Peyer's patch (tissue), 4 donors: ENCODE measurements around the gene TAF1. TPM values are rescaled to one million over a fixed set of nuclear protein-coding genes. Genes with fewer than 3 reads are reported as not detected.
"Not testable (repeated sequence)": the region's sequence is repeated elsewhere in the genome, so short reads cannot be mapped to it uniquely, and the experiment has no call there.

Source experiments
- DNase-seq, 3 donors: peaks; one replicate each; pipeline ENCODE4 v3.0.0-alpha.2; 2017 to 2019
- H3K27ac ChIP-seq, 4 donors: fragments of 200-600 bp; sonication (generic); one replicate each; pipeline ENCODE4 v1.5.1; 2016 to 2019
- H3K27me3 ChIP-seq, 2 donors: fragments of 200-600 bp; sonication (generic); one replicate each; pipeline ENCODE4 v1.5.1; 2019
- H3K36me3 ChIP-seq, 3 donors: fragments of 200-600 bp; sonication (generic); one replicate each; pipeline ENCODE4 v1.5.1; 2016 to 2019
- H3K4me1 ChIP-seq, 4 donors: fragments of 200-600 bp; sonication (generic); one replicate each; pipeline ENCODE4 v1.5.1; 2016 to 2019
- H3K4me3 ChIP-seq, 4 donors: fragments of 200-600 bp; sonication (generic); 1 replicate in 3 of 4; 2 replicates in 1 of 4; pipeline ENCODE4 v1.5.1; 2016 to 2019; ENCODE audit warnings: mild to moderate bottlenecking in 1 of 4
- H3K9me3 ChIP-seq, 4 donors: fragments of 200-600 bp; sonication (generic); one replicate each; pipeline ENCODE4 v1.5.1; 2016 to 2019; ENCODE audit warnings: mild to moderate bottlenecking in 1 of 4
- POLR2A ChIP-seq, 2 donors: fragments of 450-650 bp; IDR thresholded peaks; one replicate each; pipeline ENCODE4 v1.5.1; 2017; ENCODE audit warnings: antibody characterized with exemption in 2 of 2, mild to moderate bottlenecking in 2 of 2, moderate library complexity in 2 of 2
- small RNA-seq, 2 donors: library from RNA; depleted of rRNA; stranded (forward); fragments of <200 nt; gene quantifications; one replicate each; pipeline ENCODE3, GENCODE V24; 2016
- total RNA-seq, 4 donors: library from RNA; depleted of rRNA; stranded (reverse); fragments of >200 nt; gene quantifications; one replicate each; pipeline ENCODE4 v1.1.0, GENCODE V29; 2016
- TF ChIP-seq, protein P1 (sequence below), 6 experiments: fragments of 450-650 bp in 4 of 6; fragments of 200-600 bp in 2 of 6; sonication (generic) in 1 of 6; IDR thresholded peaks; one replicate each; pipeline ENCODE4 v1.5.1; 2017 to 2019; ENCODE audit warnings: antibody characterized with exemption in 6 of 6, mild to moderate bottlenecking in 3 of 6, moderate library complexity in 1 of 6

The TAF1 gene
- total RNA-seq, 4 donors from 2014 or later = 47.8 to 301 (median 80.0) TPM

DNA sequence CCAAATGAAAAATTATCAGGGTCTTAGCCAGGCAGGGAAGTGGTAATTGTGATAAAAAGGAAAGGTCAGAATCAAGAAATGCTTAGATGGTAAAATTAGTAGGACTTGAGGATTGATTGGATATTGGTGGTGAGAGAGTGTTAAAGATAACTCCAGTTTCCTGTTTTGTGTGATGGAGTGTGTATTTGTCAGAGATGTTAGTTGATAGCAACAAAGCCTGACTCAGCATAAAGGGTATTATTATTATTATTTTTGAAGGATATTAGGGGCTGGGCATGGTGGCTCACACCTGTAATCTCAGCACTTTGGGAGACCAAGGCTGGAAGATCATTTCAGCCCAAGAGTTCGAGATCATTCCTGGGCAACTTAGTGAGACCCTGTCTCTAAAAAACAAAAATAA is 143.1 kb downstream of the TAF1 start:
- no peak for DNase-seq
- Histone ChIP-seq H3K4me3 (no peak overlapping the region), H3K4me1 (no peaks in the 10 kb centered on the region), H3K27me3 (no peaks in the 10 kb centered on the region), H3K9me3 (no peaks in the 10 kb centered on the region), H3K27ac (no peak overlapping the region), H3K36me3 (no peaks in the 10 kb centered on the region)
- no peak for TF ChIP-seq POLR2A (IDR thresholded peaks at IDR 0.05)
- TF ChIP-seq, protein P1, sequence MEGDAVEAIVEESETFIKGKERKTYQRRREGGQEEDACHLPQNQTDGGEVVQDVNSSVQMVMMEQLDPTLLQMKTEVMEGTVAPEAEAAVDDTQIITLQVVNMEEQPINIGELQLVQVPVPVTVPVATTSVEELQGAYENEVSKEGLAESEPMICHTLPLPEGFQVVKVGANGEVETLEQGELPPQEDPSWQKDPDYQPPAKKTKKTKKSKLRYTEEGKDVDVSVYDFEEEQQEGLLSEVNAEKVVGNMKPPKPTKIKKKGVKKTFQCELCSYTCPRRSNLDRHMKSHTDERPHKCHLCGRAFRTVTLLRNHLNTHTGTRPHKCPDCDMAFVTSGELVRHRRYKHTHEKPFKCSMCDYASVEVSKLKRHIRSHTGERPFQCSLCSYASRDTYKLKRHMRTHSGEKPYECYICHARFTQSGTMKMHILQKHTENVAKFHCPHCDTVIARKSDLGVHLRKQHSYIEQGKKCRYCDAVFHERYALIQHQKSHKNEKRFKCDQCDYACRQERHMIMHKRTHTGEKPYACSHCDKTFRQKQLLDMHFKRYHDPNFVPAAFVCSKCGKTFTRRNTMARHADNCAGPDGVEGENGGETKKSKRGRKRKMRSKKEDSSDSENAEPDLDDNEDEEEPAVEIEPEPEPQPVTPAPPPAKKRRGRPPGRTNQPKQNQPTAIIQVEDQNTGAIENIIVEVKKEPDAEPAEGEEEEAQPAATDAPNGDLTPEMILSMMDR (IDR thresholded peaks at IDR 0.05) = no peak

DNA sequence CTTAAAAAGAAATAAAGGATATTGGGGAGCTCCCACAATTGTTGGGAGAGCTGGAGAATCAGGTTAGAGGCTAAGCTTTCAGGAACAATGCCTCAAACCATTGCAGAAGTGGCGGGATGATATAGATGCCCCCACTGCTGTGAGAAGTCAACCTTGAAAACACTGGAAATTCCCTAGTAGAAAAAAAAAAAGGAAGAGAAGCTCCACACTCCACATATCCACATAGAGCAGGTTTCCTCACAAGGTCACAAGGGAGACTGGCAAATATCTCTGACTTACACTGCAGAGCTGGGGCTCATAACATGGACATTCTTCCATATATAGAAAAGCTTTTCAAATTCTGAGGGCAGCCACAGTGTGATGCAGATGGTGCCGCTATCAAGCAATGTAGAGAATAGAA is 144.0 kb downstream of the TAF1 start:
- no peak for DNase-seq
- TF ChIP-seq POLR2A (IDR thresholded peaks at IDR 0.05) = no peak
- TF ChIP-seq, protein P1 (IDR thresholded peaks at IDR 0.05) = no peak

DNA sequence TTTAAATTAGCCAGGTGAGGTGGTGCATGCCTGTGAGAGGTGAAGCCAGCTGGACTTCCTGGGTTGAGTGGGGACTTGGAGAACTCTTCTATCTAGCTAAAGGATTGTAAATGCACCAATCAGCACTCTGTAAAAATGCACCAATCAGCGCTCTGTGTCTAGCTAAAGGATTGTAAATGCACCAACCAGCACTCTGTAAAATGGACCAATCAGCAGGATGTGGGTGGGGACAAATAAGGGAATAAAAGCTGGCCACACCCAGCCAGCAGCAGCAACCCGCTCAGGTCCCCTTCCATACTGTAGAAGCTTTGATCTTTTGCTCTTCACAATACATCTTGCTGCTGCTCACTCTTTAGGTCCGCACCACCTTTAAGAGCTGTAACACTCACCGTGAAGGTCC is 147.6 kb downstream of the TAF1 start:
- not testable (repeated sequence) for H3K9me3 ChIP-seq, H3K4me1 ChIP-seq, H3K36me3 ChIP-seq, H3K27me3 ChIP-seq, DNase-seq, H3K4me3 ChIP-seq, H3K27ac ChIP-seq

More for the DNA sequence above, 144.0 kb downstream of the TAF1 start:
- H3K27ac ChIP-seq = no peak overlapping the region
- no peak overlapping the region for H3K4me3 ChIP-seq
- H3K9me3 ChIP-seq = no peaks in the 10 kb centered on the region
- no peaks in the 10 kb centered on the region for H3K27me3 ChIP-seq
- no peaks in the 10 kb centered on the region for H3K36me3 ChIP-seq
- no peaks in the 10 kb centered on the region for H3K4me1 ChIP-seq

DNA sequence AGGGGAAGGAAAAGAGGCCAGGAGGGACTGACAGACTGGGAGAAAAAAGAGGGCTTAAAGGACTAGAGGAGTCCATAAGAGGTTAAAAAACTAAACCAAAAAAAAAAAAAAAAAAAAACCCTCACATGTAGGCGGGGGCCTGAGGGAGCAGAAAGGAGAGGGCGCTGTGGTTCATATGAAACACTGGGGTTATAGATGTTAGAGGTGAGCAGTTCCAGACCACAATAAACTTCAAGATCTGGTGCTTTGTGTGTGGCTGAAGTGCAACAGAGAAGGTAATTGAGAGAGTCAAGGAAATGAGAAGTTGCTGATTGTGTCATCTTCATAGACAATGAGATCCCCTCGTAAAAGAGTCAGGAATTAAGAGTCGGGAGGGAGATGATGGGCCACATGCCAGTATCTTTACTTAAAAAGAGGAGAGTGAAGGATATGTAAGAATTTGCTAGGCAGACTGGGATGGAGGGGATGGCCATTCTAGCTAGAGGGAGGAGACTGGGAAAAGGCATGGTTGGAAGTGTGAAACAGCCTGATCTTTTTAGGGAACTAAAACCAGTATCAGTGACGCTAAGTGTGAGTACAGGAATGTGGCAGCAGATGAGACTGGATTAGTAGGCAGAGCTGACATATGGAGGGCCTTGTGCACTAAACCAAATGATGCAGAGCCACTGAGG is 148.3 kb downstream of the TAF1 start:
- H3K27ac ChIP-seq = no peak overlapping the region
- H3K9me3 ChIP-seq = no peaks in the 10 kb centered on the region
- peak in 1 of 3 donors; percentile 51 for DNase-seq
- H3K27me3 ChIP-seq = no peaks in the 10 kb centered on the region
- H3K4me1 ChIP-seq = no peaks in the 10 kb centered on the region
- TF ChIP-seq POLR2A (IDR thresholded peaks at IDR 0.05) = no peak
- TF ChIP-seq, protein P1 (IDR thresholded peaks at IDR 0.05) = no peak
- H3K4me3 ChIP-seq = no peak overlapping the region
- H3K36me3 ChIP-seq = no peaks in the 10 kb centered on the region

DNA sequence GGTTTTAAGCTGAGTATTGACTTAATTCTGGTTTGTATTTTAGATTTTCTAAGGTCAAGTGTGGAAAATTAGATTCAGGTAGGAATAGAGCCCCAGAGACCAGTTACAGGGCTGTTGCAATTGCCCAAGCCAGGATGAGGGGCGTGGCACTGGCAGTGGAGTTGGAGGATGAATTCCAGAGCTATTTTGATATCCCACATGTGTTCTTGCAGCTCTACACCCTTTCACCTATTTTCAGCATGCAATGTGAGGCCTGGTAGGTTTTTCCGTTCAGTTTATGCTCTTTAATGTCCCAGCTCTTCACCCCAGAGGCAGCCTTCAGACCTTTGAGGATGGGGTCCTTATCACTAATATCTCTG is 148.9 kb downstream of the TAF1 start:
- no peak for DNase-seq

More for the DNA sequence above, 148.9 kb downstream of the TAF1 start:
- Histone ChIP-seq H3K4me1 (no peaks in the 10 kb centered on the region), H3K36me3 (no peaks in the 10 kb centered on the region), H3K4me3 (no peak overlapping the region), H3K27ac (no peak overlapping the region), H3K27me3 (no peaks in the 10 kb centered on the region), H3K9me3 (no peaks in the 10 kb centered on the region)
- TF ChIP-seq, protein P1 (IDR thresholded peaks at IDR 0.05) = no peak
- TF ChIP-seq POLR2A (IDR thresholded peaks at IDR 0.05) = no peak

Small RNAs within 50 kb of the gene (small RNA-seq; reads per million reads assigned to genes)
- 0 reads per million in 2 donors for gene AL590762.4
- 0 reads per million in 2 donors for gene RF00019

Other genes with a start within 250 kb of the TAF1 start
- gene MED12, start 247.8 kb upstream of the TAF1 start, total RNA-seq = 10 to 100 TPM; 38.5 to 87.0 (median 67.5) TPM
- gene NLGN3, start 221.5 kb upstream of the TAF1 start, total RNA-seq = 1 to 10 TPM in 2 of 4 donors, not detected in 2; 1.1 to 1.6 TPM
- gene GJB1, start 143.1 kb upstream of the TAF1 start, total RNA-seq = 10 to 100 TPM in 3 of 4 donors, 1 to 10 TPM in 1; 2.5 to 98.4 (median 65.5) TPM
- gene ZMYM3, start 112.2 kb upstream of the TAF1 start, total RNA-seq = 10 to 100 TPM; 10.3 to 17.3 (median 15.5) TPM
- 100 to 1,000 TPM; 167 to 559 (median 214) TPM for gene NONO, start 82.7 kb upstream of the TAF1 start, total RNA-seq
- gene ITGB1BP2, start 64.6 kb upstream of the TAF1 start, total RNA-seq = 1 to 10 TPM in 3 of 4 donors, not detected in 1; 2.4 to 5.3 (median 3.4) TPM
- 100 to 1,000 TPM; 118 to 297 (median 183) TPM for gene OGT, start 166.7 kb downstream of the TAF1 start, total RNA-seq
- gene GCNA, start 212.1 kb downstream of the TAF1 start, total RNA-seq = 10 to 100 TPM in 1 of 4 donors, 1 to 10 TPM in 3; 3.0 to 15.7 (median 4.9) TPM